ENCODE results near the gene RAC2.

Gene RAC2

DNA sequence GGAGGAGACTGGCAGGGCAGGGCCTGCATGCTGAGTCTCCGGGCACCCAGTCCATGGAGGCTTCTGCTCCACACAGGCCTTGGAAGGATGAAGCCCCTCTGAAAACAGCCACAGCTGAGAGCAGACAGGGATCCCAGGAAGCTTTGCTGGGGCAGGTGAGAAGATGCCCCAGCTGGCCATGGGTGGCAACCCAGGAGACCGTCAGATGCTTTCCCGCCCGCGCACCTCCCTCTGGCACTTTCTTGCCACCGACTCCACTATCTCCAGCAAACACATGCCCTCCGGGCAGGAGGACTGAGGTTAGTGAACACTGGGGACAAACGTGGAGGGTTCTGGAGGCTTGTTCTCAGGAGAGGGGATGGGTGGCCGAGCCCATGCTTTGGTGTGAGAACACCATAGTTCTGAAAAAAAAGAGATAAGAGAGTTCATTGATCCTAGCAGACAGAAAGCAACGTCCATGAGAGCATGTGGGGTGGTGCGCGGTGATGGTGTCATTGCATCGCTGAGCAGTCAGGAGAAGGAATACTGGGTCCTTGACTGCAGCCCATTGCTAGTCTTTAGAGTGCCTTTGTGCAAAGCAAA is 58.3 kb downstream of the RAC2 start:
- no peak overlapping the region for H3K4me3 ChIP-seq (ENCODE audit: low read length)
- no CpG with 5 or more reads among the region's 13 CpGs for WGBS (ENCODE audit: insufficient coverage, insufficient read length)
- DNase-seq (ENCODE audit: low read depth, low spot score): no peak
- H3K9me3 ChIP-seq (ENCODE audit: control insufficient read depth, insufficient read depth, low read length): no peaks in the 10 kb centered on the region
- peaks cover 3% of the 10 kb centered on the region for H3K4me1 ChIP-seq (ENCODE audit: control insufficient read depth, insufficient read depth, low read length)
- H3K27ac ChIP-seq (ENCODE audit: low read length): no peak overlapping the region
- H3K36me3 ChIP-seq (ENCODE audit: control insufficient read depth, insufficient read depth, low read length): no peaks in the 10 kb centered on the region
- no peaks in the 10 kb centered on the region for H3K27me3 ChIP-seq (ENCODE audit: control insufficient read depth, insufficient read depth, low read length)

DNA sequence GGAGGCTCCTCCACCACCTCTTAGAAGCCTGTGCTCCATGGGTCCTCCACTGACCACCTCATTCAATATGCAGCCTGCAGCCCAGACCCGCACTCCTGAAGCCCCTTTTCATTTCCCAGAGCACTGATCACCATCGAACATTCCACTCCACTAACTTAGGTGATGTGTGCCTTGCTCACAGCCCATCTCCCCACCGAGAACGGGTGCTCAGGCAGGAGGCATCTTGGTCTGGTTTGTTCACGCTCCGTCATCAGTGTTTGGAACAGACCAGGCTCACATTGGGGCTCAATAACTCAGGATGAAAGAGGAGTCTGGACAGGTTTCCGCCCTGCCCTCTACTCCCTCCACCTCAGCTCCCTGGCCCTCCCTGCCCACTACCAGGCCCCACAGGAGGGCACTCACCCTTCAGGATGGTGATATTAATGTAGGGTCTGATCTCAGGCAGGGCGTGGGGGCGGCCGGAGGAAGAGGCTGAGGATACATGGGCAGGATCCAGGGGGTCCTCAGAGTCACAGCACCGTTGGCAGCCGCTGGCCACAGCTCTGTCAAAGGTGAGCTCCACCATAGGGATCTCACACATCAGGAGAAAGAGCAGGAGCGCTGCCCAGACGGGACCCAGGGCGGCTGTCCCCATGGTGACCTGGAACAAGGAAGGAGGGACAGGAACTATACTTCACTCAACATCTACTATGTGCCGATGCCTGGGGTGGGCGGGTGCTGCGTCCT is 59.1 kb downstream of the RAC2 start:
- Histone ChIP-seq H3K4me1 (ENCODE audit: control insufficient read depth, insufficient read depth, low read length) (peaks cover 3% of the 10 kb centered on the region), H3K9me3 (ENCODE audit: control insufficient read depth, insufficient read depth, low read length) (no peaks in the 10 kb centered on the region), H3K36me3 (ENCODE audit: control insufficient read depth, insufficient read depth, low read length) (no peaks in the 10 kb centered on the region), H3K27ac (ENCODE audit: low read length) (no peak overlapping the region), H3K27me3 (ENCODE audit: control insufficient read depth, insufficient read depth, low read length) (no peaks in the 10 kb centered on the region), H3K4me3 (ENCODE audit: low read length) (no peak overlapping the region)
- no CpG with 5 or more reads among the region's 18 CpGs for WGBS (ENCODE audit: insufficient coverage, insufficient read length)
- no peak for DNase-seq (ENCODE audit: low read depth, low spot score)

DNA sequence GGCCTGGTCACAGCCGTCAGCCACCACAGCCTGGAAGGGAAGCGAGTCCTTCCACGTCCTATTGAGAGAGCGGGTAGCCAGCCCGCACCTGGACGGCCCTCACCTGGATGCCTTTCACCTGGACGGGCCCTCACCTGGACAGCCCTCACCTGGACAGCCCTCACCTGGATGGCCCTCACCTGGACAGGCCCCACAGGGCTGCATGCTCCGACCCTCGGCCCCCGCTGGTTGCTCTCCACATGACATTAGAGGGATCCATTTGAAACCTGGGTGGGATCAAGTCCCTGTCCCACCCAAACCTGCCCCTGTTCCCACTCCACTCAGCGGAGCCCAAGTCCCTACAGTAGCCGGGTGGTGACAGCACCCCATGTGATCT is 59.7 kb downstream of the RAC2 start:
- Histone ChIP-seq H3K9me3 (ENCODE audit: control insufficient read depth, insufficient read depth, low read length) (no peaks in the 10 kb centered on the region), H3K4me3 (ENCODE audit: low read length) (no peak overlapping the region), H3K4me1 (ENCODE audit: control insufficient read depth, insufficient read depth, low read length) (peaks cover 3% of the 10 kb centered on the region), H3K27ac (ENCODE audit: low read length) (no peak overlapping the region), H3K36me3 (ENCODE audit: control insufficient read depth, insufficient read depth, low read length) (no peaks in the 10 kb centered on the region), H3K27me3 (ENCODE audit: control insufficient read depth, insufficient read depth, low read length) (no peaks in the 10 kb centered on the region)
- no CpG with 5 or more reads among the region's 12 CpGs for WGBS (ENCODE audit: insufficient coverage, insufficient read length)
- DNase-seq (ENCODE audit: low read depth, low spot score): no peak

DNA sequence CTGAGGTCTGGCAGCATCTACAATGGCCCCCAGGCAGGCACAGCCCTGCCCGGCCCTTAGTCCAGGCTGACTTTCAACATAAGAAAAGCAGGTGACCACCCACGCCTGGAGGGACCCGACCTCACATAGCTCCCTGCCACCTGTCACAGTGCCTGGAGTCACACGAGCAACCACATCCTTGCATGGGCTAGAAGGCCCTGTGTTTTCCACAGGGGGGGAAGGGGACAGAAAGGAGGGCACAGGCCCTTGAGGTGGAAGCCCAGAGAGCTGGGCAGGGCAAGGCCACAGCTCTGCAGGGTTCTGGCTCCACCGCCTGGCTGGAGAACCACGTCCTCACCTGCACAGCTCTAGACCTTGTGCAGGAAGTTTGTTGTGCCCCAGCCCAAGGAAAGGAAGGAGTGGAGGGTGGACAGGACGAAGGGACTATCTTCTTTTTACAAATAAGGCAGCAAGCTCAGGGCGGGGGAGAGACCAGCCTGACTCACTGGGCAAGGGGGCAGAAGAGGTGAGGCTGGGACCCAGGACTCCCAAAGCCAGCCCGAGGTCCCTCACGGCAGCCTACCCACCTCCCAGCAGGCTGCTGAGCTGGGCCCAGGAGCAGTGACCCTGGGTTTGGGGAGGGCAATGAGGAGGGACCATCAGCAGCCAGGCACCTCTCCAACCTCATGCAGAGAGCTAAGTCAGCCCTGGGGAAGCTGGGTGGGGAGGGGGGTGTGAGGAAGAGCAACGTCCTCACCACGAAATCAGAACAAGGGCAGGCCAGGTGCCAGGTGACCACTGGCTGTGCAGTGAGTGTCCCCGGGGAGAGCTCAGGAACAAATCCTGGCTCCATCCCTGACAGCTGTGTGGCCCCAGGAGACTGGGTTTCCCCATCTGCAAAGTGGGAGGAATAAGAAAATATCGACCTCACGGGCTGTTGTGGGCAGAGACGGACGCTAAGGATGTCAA is 60.4 kb downstream of the RAC2 start:
- no peak for DNase-seq (ENCODE audit: low read depth, low spot score)
- Histone ChIP-seq H3K27me3 (ENCODE audit: control insufficient read depth, insufficient read depth, low read length) (no peaks in the 10 kb centered on the region), H3K36me3 (ENCODE audit: control insufficient read depth, insufficient read depth, low read length) (no peaks in the 10 kb centered on the region), H3K9me3 (ENCODE audit: control insufficient read depth, insufficient read depth, low read length) (no peaks in the 10 kb centered on the region), H3K27ac (ENCODE audit: low read length) (no peak overlapping the region), H3K4me1 (ENCODE audit: control insufficient read depth, insufficient read depth, low read length) (peaks cover 3% of the 10 kb centered on the region), H3K4me3 (ENCODE audit: low read length) (no peak overlapping the region)
- WGBS (ENCODE audit: insufficient coverage, insufficient read length): no CpG with 5 or more reads among the region's 17 CpGs

DNA sequence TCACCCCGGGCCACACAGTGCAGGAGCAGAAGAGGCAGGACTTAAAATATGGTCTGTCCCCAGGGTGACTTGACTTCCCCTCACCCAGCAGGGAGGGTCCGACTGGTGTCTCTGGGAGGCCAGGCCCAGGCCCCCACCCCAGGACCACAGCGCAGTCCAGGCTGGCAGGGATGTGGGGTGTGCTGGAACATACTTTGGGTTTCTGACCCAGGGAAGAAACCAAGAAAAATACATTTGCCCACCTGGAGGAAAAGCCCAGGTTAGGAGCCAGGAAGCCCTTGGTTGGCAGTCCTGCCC is 61.2 kb downstream of the RAC2 start:
- Histone ChIP-seq H3K27me3 (ENCODE audit: control insufficient read depth, insufficient read depth, low read length) (no peaks in the 10 kb centered on the region), H3K9me3 (ENCODE audit: control insufficient read depth, insufficient read depth, low read length) (no peaks in the 10 kb centered on the region), H3K4me3 (ENCODE audit: low read length) (no peak overlapping the region), H3K36me3 (ENCODE audit: control insufficient read depth, insufficient read depth, low read length) (no peaks in the 10 kb centered on the region), H3K4me1 (ENCODE audit: control insufficient read depth, insufficient read depth, low read length) (no peaks in the 10 kb centered on the region; the same call in none of the 2 replicates), H3K27ac (ENCODE audit: low read length) (no peak overlapping the region)
- WGBS (ENCODE audit: insufficient coverage, insufficient read length): no CpG with 5 or more reads among the region's 3 CpGs
- no peak for DNase-seq (ENCODE audit: low read depth, low spot score)

DNA sequence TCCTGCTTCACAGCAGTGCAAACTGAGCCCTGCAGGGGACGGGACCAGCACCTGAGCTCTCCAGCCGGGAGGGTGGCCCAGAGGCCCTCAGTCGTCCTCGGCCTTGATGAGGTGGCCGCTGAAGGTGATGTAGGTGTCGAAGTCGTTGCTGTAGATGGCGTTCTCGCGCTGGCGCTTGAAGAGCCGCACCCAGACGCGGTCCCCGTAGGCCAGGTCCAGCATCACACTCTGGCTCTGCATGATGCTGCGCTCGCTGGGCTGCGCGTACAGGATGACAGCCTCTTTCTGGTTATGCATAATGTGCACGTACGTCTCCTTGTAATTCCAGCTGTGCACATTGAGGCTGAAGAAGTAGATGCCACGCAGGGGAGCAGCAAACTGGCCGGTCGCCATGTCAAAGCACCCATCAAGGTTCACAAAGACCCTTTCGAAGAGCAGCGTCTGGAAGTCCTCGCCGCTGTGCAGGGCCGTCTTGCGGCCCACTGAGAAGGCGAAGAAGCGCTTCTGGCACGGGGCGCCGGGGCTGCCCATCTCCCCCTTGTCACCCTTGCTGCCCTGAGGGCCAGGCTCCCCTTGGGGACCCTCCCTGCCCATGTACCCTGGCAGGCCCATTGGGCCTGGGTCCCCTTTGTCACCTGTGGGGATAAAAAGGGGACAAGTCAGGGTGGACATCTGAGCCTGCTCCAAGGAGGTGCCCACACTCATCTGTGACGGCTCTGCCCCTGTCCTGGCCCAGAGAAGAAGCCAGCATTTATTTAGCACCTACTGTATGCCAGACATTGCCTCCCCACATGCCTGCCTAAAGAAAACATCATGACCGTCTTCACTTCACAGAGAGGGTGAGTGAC is 61.7 kb downstream of the RAC2 start:
- Histone ChIP-seq H3K4me3 (ENCODE audit: low read length) (no peak overlapping the region), H3K9me3 (ENCODE audit: control insufficient read depth, insufficient read depth, low read length) (no peaks in the 10 kb centered on the region), H3K27ac (ENCODE audit: low read length) (no peak overlapping the region), H3K4me1 (ENCODE audit: control insufficient read depth, insufficient read depth, low read length) (no peaks in the 10 kb centered on the region; the same call in none of the 2 replicates), H3K27me3 (ENCODE audit: control insufficient read depth, insufficient read depth, low read length) (no peaks in the 10 kb centered on the region), H3K36me3 (ENCODE audit: control insufficient read depth, insufficient read depth, low read length) (no peaks in the 10 kb centered on the region)
- no peak for DNase-seq (ENCODE audit: low read depth, low spot score)
- WGBS (ENCODE audit: insufficient coverage, insufficient read length): no CpG with 5 or more reads among the region's 37 CpGs

DNA sequence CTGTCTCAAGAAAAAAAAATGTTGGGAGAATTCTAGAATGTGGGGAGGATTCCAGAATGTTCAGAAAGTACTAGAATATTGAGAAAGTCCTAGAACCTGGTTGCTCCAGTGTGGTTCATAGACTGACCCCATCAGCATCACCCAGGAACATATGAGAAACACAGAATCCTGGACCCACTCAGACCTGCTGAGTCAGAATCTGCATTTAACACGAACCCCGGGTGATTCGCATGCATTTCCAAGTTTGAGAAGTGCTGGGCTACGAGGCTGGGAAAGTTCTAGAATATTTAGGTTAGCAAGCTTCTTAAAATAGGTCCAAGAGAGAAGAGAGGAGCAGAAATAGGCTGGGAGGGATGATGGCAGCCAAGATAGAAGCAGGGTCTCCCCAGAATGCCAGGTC is 62.4 kb downstream of the RAC2 start:
- no peaks in the 10 kb centered on the region for H3K9me3 ChIP-seq (ENCODE audit: control insufficient read depth, insufficient read depth, low read length)
- H3K4me3 ChIP-seq (ENCODE audit: low read length): no peak overlapping the region
- no peaks in the 10 kb centered on the region; the same call in 1 of the 2 replicates for H3K4me1 ChIP-seq (ENCODE audit: control insufficient read depth, insufficient read depth, low read length)
- no CpG with 5 or more reads among the region's 4 CpGs for WGBS (ENCODE audit: insufficient coverage, insufficient read length)
- DNase-seq (ENCODE audit: low read depth, low spot score): no peak
- H3K27ac ChIP-seq (ENCODE audit: low read length): no peak overlapping the region
- no peaks in the 10 kb centered on the region for H3K27me3 ChIP-seq (ENCODE audit: control insufficient read depth, insufficient read depth, low read length)
- no peaks in the 10 kb centered on the region for H3K36me3 ChIP-seq (ENCODE audit: control insufficient read depth, insufficient read depth, low read length)

DNA sequence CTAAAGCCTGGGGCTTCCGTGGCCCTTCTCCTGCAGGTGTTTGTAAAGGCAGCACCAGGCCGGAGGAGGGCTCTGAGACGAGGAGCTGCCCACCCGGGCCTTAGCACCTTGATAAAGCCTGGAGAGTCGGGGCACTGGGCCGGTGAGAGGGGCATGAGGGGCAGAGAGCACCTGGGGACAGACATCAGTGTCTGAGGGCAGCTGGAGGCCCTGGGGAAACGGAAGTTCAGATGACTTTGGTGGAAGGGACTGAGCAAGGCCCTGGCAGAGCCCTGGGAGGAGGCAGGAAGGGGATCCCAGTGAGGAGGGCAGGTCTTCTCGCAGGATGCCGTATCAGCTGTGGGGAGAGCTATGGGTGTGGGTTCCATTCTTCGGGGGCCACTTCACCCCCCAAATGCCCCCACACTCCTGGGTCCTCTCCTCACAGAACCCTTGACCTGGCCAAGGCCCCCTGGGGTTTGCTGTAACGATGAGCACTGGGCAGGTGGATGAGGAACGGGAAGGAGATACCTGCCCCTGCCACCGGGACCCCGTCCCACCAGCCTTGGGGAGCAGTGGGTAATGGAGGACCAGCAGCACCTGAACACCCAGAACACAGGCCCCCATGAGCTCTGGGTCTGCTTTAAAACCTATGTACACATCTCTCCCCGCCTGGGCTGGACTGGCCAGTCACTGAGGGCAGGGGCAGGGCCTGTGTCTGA is 63.4 kb downstream of the RAC2 start:
- Histone ChIP-seq H3K27ac (ENCODE audit: low read length) (no peak overlapping the region), H3K27me3 (ENCODE audit: control insufficient read depth, insufficient read depth, low read length) (no peaks in the 10 kb centered on the region), H3K9me3 (ENCODE audit: control insufficient read depth, insufficient read depth, low read length) (no peaks in the 10 kb centered on the region), H3K36me3 (ENCODE audit: control insufficient read depth, insufficient read depth, low read length) (no peaks in the 10 kb centered on the region), H3K4me1 (ENCODE audit: control insufficient read depth, insufficient read depth, low read length) (no peaks in the 10 kb centered on the region), H3K4me3 (ENCODE audit: low read length) (no peak overlapping the region)
- DNase-seq (ENCODE audit: low read depth, low spot score): no peak
- WGBS (ENCODE audit: insufficient coverage, insufficient read length): no CpG with 5 or more reads among the region's 15 CpGs

DNA sequence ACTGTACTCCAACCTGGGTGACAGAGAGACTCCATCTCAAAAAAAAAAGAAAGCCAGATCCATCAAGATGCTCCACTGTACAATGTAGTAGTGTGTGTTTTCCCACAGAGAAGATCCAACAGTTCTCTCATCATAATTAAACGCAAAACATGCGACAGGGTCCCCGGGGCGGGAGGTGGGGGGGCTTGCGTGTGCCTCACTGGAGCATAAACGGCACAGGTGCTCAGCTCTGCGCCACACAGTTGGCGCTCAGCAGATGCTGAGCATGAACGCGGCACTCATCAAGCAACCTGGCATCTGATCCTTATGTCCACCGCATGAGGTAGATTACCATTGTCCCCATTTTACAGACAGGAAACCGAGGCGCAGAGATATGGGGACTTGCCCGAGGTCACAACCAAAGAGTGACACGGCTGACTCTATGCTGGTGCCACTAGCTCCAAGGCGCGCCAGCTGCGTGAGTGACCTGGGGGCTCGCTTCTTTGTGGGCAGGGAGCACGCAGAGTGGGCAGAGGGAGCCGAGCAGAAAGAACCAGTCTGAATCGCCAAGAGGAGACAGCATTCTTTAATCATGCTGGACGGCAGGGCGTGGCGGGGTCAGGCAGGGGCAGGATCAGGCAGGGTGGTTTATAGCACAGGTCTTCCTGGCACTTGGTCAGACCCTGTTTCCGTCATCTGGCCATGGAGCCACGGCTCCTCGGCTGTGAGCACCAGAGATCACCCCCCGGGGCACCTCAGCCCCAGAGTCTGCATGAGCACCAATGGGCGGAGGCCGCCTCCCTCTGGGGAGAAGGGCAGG is 64.2 kb downstream of the RAC2 start:
- no peak for DNase-seq (ENCODE audit: low read depth, low spot score)
- Histone ChIP-seq H3K27ac (ENCODE audit: low read length) (no peak overlapping the region), H3K9me3 (ENCODE audit: control insufficient read depth, insufficient read depth, low read length) (no peaks in the 10 kb centered on the region), H3K36me3 (ENCODE audit: control insufficient read depth, insufficient read depth, low read length) (no peaks in the 10 kb centered on the region), H3K27me3 (ENCODE audit: control insufficient read depth, insufficient read depth, low read length) (no peaks in the 10 kb centered on the region), H3K4me3 (ENCODE audit: low read length) (no peak overlapping the region), H3K4me1 (ENCODE audit: control insufficient read depth, insufficient read depth, low read length) (no peaks in the 10 kb centered on the region)
- WGBS (ENCODE audit: insufficient coverage, insufficient read length): no CpG with 5 or more reads among the region's 31 CpGs

All from iPS DF 6.9 (cell line).